GOT3 (cell line): ENCODE measurements around the gene TUBA4A.
A peak's percentile ranks its signal among the peaks of the same experiment; 100 is the strongest.
"Not testable (repeated sequence)": the region's sequence is repeated elsewhere in the genome, so short reads cannot be mapped to it uniquely, and the experiment has no call there.

Experiments
- DNase-seq: peaks from one replicate; lab custom pipeline; 2025; ENCODE audit warnings: mixed read lengths; lab: John Stamatoyannopoulos, UW

The TUBA4A gene

GRCh38 chr2:219210886-219211362 is 42.8 kb downstream of the TUBA4A start:
- DNase-seq, result no peak

- DNase-seq, result no peak
These were observed 43.4 kb downstream of the TUBA4A start for GRCh38 chr2:219210196-219210885.

DNA sequence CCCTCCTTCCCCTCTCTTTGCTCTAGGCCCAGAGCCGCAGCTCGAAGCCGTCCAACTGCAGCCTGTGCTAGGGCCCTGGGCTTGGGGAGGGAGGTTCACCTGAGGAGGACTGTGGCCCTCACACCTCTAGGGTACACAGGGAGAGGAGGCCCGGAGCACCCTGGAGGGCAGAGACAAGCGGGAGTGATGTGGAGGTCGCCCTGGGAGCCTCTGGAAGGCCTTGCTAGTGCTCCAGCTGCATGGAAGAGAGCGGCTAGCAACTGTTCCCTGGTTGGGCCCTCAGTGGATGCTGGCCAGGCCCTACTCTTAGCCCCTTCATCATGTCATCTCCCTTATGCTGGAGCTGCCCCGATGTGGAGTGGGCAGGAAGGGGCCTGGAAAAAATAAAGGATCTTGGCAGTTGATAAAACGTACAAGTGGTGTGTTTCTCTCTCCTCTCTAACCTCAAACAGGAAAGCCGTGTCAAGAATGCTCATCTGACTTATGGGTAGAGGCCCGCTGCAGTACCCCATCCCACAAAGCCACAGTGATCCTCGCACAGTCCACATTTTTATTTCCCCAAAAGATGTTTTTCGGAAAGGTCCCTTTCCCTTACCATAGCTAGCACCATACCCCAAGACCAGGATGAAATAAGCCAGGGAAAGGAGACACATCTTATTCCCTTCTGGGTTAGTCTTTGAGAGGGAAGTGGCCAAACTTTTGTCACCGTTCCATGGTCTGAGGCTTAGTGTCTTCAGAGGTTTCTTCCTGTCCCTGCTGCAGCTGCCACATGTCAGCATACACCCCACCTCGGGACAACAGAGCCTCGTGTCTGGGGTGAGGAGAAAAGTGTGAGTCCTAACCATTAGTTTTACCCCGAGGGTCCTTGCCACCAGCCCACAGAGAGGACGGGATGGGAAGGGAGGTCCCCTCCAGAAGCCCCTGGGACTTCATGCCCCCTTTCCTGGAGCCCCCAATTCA is 44.2 kb downstream of the TUBA4A start:
- DNase-seq, result no peak

DNA sequence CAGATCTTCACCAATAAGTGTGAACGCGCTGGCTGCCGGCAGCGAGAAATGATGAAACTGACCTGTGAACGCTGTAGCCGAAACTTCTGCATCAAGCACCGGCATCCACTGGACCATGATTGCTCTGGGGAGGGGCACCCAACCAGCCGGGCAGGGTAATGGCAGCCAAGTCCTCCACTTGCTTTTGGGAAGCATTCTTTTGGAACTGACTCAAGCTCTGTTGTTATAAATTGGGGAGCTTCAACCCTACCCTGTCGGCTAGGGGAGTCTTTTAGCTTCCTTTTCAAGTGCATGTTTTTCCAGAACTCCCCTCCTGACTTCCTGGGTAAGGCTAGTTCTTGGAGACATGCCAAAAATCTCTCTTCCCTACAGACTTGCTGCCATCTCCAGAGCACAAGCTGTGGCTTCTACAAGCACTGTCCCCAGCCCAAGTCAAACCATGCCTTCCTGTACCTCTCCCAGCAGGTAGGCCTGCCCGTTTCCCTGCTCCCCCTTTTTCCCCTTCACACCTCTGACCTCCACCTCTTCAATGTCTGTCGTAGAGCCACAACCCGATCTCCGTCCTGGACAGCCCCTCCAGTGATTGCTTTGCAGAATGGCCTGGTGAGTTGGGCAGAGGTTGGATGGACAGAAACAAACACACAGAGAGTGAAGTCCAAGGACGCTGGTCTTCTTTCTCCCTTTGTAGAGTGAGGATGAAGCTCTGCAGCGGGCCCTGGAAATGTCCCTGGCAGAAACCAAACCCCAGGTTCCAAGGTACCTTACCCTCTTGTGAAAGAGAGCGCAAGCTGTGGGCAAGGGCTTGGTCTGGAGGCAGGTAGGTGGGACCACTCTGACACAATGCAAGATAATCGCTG is 45.6 kb downstream of the TUBA4A start:
- DNase-seq, result no peak

DNA sequence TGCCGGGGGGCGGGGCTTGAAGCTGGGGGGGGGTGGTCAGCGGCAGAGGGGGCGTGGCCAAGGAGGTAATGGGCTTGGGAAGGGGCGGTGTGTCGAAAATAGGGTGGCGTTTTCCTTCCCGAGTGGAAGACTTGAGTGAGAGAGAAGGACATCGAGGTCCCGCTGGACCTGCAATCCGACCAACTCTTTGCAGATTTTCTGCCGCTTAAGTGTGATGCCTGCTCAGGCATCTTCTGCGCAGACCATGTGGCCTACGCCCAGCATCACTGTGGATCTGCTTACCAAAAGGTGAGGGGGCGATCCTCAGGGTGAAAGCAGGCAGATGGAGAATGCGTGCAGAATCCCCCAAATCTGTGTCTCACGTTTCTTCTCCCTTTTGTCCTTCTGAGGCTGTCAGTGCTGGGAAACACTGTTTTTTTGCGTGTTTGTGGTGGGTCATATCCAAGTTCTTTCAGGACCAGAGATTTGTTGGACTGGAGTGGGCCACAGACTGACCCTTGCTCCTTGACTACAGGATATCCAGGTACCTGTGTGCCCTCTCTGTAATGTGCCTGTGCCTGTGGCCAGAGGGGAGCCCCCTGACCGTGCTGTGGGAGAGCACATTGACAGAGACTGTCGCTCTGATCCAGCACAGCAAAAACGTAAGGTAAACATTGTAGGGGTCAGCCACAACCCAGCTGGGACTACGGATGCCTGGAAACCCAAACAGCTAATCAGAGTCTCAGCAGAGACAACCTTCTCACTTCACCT is 46.4 kb downstream of the TUBA4A start:
- no peak for DNase-seq

DNA sequence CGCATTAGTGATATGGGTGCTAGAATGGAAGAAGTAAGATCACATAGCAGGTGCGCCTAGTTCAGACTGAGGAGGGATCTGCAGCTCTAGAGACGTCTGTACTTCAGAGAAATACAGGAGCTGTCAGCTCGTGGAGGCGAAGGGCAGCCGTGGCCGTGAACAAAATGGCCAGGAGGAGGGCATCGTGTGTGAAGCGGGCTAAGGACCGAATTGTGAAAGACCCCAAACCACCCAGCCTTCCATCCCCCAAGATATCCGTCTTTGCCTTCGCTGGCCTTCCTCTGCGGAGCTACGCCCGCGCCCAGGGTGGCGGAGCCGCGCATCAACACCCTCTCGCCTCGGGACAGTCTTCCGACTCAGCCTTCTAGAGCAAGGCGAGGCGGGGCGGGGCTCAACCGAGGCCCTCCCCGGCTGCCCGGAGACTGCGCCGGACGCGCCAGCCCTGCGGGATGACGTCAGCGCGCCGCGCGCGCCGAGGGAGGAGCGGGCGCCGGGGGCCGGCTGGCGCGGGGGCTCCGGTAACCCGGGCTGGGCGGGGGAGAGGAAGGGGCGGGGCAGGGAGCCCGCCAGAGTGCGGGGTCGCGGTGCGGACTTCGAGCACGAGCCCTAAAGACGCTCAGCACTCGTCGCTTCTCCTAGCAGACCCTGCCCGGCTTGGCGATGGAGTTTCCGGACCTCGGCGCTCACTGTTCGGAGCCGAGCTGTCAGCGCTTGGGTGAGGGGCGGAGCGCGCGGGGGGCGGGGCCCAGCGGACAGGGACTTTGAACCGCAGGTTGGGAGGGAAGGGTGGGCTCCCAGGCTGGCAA is 47.2 kb downstream of the TUBA4A start, which contains the start of gene ZFAND2B:
Gene ZFAND2B, plus strand, starts transcription at position 455 of the 806 bp plus-strand sequence. Its CDS starts 206 bp downstream, at position 661.
- peak; percentile 87 for DNase-seq

DNA sequence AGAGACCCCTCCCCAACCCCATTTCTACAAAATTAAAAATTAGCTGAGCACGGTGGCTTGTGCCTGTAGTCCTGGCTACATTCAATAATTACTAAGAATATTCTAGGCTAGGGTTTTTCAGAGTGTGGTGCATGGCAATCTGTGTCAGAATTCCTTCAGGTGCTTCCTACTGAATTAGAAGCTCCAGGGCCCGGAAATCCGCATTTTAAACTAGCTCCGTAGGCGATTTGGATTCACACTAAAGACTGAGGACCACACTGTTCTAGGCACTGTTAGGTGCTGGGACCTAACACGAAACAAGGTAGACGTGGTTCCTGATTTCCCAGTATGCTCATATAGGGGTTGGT is 47.8 kb downstream of the TUBA4A start:
- no peak for DNase-seq

DNA sequence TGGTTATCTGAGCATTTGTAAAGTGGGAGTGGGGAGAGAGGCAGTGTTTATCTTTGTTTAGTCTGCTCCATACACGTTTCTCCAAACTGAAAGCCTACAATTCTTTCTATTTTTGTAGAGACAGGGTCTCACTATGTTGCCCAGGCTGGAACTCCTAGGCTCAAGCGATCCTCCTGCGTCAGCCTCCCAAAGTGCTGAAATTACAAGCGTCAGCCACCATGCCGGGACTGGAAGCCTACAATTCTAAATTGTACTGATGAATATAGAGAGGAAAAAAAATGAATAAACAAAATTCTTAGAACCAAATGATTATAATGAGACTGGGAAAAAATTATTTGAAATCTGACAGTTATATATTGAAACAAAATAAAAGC is 48.6 kb downstream of the TUBA4A start:
- DNase-seq, result no peak

- no peak for DNase-seq
These were observed 49.1 kb downstream of the TUBA4A start for GRCh38 chr2:219204425-219205164.

GRCh38 chr2:219201331-219201730 is 52.4 kb downstream of the TUBA4A start:
- DNase-seq, result not testable (repeated sequence)

DNA sequence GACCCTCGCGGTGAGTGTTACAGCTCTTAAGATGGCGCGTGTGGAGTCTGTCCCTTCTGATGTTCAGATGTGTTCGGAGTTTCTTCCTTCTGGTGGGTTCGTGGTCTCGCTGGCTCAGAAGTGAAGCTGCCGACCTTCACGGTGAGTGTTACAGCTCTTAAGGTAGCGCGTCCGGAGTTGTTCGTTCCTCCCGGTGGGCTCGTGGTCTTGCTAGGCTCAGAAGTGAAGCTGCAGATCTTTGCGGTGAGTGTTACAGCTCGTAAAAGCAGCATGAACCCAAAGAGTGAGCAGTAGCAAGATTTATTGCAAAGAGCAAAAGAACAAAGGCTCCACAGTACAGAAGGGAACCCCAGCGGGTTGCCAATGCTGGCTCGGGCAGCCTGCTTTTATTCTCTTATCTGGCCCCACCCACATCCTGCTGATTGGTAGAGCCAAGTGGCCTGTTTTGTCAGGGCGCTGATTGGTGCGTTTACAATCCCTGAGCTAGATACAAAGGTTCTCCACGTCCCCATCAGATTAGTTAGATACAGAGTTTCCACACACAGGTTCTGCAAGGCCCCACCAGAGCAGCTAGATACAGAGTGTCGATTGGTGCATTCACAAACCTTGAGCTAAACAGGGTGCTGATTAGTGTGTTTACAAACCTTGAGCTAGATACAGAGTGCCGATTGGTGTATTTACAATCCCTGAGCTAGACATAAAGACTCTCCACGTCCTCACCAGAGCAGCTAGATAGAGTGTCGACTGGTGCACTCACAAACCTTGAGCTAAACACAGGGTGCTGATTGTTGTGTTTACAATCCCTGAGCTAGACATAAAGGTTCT is 53.0 kb downstream of the TUBA4A start:
- not testable (repeated sequence) for DNase-seq
